Activated naive CD8-positive, alpha-beta T cell (primary cell): Measurements from ENCODE around the gene VWA3A.
A peak's percentile ranks its signal among the peaks of the same experiment; 100 is the strongest.
"Not testable (repeated sequence)": the region's sequence is repeated elsewhere in the genome, so short reads cannot be mapped to it uniquely, and the experiment has no call there.

ENCODE experiments used
- H3K27ac Mint-ChIP-seq: one replicate; pipeline ENCODE4 v1.8.0; 2021; ENCODE audit warnings: mixed read lengths
- H3K27me3 Mint-ChIP-seq: one replicate; pipeline ENCODE4 v1.8.0; 2021; ENCODE audit warnings: mixed read lengths
- H3K36me3 Mint-ChIP-seq: one replicate; pipeline ENCODE4 v1.8.0; 2021; ENCODE audit warnings: mixed read lengths
- H3K4me1 Mint-ChIP-seq: one replicate; pipeline ENCODE4 v1.8.0; 2021; ENCODE audit warnings: low read depth, mixed read lengths
- H3K4me3 Mint-ChIP-seq: one replicate; pipeline ENCODE4 v1.8.0; 2021; ENCODE audit warnings: mild to moderate bottlenecking, mixed read lengths
- H3K9me3 Mint-ChIP-seq: one replicate; pipeline ENCODE4 v1.8.0; 2021; ENCODE audit warnings: low read depth, mixed read lengths

The VWA3A gene

DNA sequence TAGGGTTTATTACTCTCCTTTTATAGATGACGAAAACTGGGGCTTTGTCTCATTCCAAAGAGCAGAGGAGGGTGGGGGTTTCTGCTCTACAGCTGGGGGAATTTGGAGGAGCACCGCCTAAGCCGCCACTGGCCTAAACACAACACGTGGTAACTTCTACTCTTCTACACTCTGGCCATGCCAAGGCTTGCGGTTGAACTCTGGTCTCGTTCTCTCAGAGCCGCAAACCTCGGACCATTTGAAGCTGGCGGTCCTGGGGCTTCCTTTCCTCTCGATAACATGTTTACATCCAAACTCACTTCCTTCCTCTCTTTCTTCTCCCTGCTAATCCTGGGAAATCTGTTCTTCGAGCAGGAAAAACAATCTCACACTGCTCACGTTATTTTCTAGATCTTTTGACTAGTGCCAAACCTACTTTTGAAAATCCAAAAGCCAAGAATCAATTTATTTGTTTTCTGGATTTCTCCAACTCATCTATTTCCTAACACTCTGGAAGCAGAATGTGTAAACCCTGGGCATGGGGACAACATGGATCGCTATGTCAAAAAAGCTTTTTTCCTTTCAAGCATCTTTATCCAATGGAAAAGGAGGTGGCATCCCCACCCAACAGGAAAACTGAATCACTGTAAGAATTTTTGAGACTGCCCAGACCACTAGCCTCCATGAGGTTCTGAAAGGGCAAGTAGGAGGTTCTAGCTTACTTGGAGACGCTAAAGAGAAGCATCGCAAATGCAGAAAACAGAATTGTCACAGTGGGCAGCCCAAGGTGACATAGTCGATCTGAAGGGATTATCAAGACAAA, 100.1 kb downstream of the VWA3A start:
- H3K27ac Mint-ChIP-seq: peak overlapping the region; percentile 99
- H3K9me3 Mint-ChIP-seq: peaks cover 8% of the 10 kb centered on the region
- peaks cover 66% of the 10 kb centered on the region for H3K4me1 Mint-ChIP-seq
- H3K27me3 Mint-ChIP-seq: no peaks in the 10 kb centered on the region
- peak overlapping the region; percentile 94 for H3K4me3 Mint-ChIP-seq
- H3K36me3 Mint-ChIP-seq: peaks cover 6% of the 10 kb centered on the region

DNA sequence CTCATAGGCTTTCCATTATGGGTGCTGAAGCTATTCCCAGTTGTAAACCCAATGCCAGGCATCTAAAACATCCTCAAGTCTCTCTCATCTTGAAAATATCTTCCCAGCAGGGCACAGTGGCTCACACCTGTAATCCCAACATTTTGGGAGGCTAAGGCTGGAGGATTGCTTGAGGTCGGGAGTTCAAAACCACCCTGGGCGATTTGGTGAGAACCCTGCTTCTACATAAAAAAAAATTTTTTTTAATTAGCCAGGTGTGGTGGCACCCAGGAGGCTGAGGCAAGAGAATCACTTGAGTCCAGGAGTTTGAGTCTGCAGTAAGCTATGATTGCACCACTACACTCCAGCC, 100.7 kb downstream of the VWA3A start:
- peak overlapping the region; percentile 99 for H3K27ac Mint-ChIP-seq
- peaks cover 6% of the 10 kb centered on the region for H3K36me3 Mint-ChIP-seq
- peaks cover 65% of the 10 kb centered on the region for H3K4me1 Mint-ChIP-seq
- peak overlapping the region; percentile 94 for H3K4me3 Mint-ChIP-seq
- no peaks in the 10 kb centered on the region for H3K27me3 Mint-ChIP-seq
- peaks cover 8% of the 10 kb centered on the region for H3K9me3 Mint-ChIP-seq

DNA sequence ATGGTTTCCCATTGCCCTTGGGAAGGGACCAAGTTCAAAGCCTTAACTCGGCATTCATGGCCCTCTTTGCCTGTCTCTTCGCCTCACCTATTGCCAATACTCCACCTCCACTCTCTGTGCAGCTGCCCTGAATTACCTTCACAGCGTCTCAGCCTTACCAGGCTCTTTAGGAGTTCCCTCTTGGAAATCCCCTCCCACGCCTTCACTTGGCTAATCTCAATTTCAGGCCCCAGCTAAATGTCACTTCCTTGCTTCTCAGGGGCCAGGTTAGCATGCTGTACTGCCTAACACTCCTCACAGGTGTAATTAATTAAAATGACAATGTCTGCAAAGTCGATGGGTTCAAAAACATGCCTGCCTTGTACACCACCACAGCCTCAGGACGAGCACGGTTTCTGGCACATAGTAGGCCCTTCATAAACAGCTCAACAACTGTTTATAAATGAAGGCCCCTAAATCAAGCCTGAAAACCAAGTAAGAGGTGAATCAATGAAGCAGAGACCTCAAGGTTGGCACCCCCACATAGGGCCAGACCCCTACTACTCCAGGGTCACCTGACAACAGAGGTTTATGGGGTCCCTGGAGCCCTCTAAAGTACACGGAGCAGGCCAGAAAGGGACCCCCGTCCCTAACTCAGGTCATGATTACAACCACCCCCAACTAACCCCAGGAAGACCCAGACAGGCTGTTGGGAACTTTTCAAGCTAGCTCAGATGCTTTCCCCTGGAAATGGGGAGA, 102.5 kb downstream of the VWA3A start:
- H3K27ac Mint-ChIP-seq: peak overlapping the region; percentile 94
- H3K4me1 Mint-ChIP-seq: peaks cover 52% of the 10 kb centered on the region
- no peaks in the 10 kb centered on the region for H3K27me3 Mint-ChIP-seq
- H3K4me3 Mint-ChIP-seq: peak overlapping the region; percentile 86
- H3K36me3 Mint-ChIP-seq: peaks cover 6% of the 10 kb centered on the region
- peaks cover 8% of the 10 kb centered on the region for H3K9me3 Mint-ChIP-seq

DNA sequence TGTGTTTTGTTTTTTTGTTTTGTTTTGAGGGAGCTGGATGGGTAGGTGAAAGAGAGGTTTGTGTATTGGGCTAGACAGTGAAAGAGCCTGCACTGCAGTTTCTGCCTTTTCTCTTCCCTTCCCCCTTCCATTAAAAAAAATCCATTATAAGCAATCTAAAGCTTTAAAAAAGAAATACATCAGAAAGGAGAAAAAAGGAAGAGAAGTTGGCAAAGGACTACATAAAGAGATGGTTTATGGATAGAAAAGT, 103.0 kb downstream of the VWA3A start:
- no peaks in the 10 kb centered on the region for H3K27me3 Mint-ChIP-seq
- H3K9me3 Mint-ChIP-seq: peaks cover 8% of the 10 kb centered on the region
- H3K4me3 Mint-ChIP-seq: peak overlapping the region; percentile 86
- peak overlapping the region; percentile 94 for H3K27ac Mint-ChIP-seq
- peaks cover 6% of the 10 kb centered on the region for H3K36me3 Mint-ChIP-seq
- H3K4me1 Mint-ChIP-seq: peaks cover 51% of the 10 kb centered on the region

DNA sequence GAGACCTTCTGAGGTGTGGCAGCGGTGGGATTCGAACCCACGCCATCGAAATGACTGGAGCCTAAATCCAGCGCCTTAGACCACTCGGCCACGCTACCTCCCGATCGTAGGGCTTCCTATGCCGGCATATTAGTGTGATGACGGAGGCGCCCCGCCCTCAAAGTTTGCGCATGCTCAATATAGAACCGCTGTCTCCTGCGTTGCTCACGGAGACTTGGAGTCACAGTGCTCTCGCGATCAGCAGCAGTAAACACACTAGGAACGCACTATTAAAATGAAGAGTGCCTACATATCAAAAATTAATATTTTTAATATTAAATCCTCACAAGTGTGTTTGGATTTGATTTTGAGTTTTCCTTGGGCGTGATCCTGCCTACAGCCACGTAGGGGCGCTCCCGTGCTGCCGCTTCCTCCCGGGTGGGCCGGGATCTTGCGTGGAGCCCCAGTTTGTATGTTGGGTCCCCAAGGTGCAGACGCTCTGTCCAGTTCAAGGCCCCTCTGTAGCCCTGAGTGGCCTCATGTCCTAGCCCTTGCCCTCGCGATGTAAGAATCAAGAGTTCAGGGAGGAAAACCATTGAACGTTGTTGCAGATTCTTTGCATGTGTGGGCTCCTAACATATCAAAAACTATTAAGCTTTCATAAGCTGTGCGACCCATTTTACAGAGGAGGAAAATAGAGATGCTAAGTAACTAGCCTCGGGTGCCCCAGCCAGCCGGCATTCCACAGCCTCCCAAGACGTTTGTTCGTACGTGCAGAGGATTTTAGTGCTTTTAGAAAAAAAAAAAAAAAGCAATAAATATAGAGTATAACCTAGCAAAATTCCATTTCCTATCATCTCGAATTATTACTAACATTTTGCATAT, 103.6 kb downstream of the VWA3A start:
- H3K27ac Mint-ChIP-seq: peak overlapping the region; percentile 94
- H3K4me3 Mint-ChIP-seq: peak overlapping the region; percentile 86
- H3K4me1 Mint-ChIP-seq: peaks cover 51% of the 10 kb centered on the region
- no peaks in the 10 kb centered on the region for H3K27me3 Mint-ChIP-seq
- peaks cover 6% of the 10 kb centered on the region for H3K36me3 Mint-ChIP-seq
- peaks cover 8% of the 10 kb centered on the region for H3K9me3 Mint-ChIP-seq

DNA sequence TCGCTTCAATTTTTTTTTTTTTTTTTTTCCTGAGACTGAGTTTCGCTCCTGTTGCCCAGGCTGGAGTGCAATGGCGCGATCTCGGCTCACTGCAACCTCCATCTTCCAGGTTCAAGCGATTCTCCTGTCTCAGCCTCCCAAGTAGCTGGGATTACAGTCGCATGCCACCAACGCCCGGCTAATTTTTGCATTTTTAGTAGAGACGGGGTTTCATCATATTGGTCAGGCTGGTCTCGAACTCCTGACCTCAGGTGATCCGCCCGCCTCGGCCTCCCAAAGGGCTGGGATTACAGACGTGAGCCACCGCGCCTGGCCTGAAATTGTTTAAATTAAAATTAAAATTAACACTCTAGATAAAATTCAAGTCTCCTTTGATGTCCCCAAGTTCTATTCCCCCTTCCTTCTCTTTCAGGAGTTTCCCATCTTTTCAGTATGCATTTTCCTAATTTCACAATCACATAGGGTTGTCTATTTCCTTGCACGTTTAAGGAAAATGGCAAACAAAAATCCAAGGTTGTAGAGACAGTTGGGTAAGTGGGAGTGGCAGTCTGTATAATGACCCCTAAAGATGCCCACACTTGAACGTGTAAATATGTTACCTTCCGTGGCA, 104.3 kb downstream of the VWA3A start:
- peak overlapping the region; percentile 86 for H3K4me3 Mint-ChIP-seq
- H3K27ac Mint-ChIP-seq, H3K36me3 Mint-ChIP-seq, H3K27me3 Mint-ChIP-seq, H3K9me3 Mint-ChIP-seq: not testable (repeated sequence)
- H3K4me1 Mint-ChIP-seq: peaks cover 48% of the 10 kb centered on the region

DNA sequence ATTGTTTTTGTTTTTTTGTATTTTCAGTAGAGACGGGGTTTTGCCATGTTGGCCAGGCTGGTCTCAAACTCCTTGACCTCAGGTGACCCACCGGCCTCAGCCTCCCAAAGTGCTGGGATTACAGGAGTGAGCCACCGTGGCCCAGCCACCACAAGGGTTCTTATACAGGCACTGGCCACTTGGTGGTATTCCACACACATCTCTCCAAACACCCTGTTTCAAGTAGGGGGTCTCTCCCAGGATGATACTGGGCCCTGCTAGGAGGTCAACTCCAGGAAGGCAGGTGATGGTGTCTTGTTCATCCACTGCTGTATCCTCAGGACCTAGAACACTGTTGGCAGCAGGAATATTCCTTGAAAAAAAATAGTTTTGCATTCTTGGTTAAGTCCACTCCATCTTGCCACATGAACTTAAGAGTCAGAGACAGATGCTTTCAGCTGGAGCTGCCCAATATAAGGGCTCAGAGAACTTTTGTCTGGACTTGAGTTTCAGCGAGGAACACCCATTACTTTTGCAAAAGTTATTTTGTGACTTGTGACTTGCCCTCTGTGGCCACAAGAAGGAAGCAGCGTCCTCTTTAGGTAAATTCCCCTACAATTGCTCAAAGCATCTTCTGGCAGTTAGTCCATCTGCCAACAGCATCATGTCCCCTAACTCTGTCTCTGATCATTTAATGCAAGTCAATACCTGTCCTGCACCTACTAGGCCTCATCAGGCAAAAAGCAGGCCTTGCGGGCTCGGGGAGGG, 106.4 kb downstream of the VWA3A start:
- no peaks in the 10 kb centered on the region for H3K27me3 Mint-ChIP-seq
- H3K4me1 Mint-ChIP-seq: peaks cover 30% of the 10 kb centered on the region
- H3K27ac Mint-ChIP-seq: no peak overlapping the region
- H3K9me3 Mint-ChIP-seq: peaks cover 4% of the 10 kb centered on the region
- H3K4me3 Mint-ChIP-seq: no peak overlapping the region
- H3K36me3 Mint-ChIP-seq: peaks cover 2% of the 10 kb centered on the region

DNA sequence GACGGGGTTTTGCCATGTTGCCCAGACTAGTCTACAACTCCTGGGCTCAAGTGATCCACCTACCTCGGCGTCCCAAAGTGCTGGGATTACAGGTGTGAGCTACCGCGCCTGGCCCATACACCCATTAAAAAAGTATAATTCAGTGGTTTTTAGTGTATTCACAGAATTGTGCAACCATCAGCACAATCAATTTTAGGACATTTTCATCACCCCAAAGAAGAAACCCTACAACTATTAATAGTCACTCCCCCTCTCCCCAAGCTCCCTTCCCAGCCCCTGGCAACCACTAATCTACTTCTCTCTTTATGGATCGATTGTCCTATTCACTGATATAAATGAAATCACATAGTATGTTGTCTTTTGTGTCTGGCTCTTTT, 109.9 kb downstream of the VWA3A start:
- H3K36me3 Mint-ChIP-seq: no peaks in the 10 kb centered on the region
- H3K4me1 Mint-ChIP-seq: peaks cover 15% of the 10 kb centered on the region
- H3K27me3 Mint-ChIP-seq: no peaks in the 10 kb centered on the region
- no peaks in the 10 kb centered on the region for H3K9me3 Mint-ChIP-seq
- H3K4me3 Mint-ChIP-seq: no peak overlapping the region
- no peak overlapping the region for H3K27ac Mint-ChIP-seq

DNA sequence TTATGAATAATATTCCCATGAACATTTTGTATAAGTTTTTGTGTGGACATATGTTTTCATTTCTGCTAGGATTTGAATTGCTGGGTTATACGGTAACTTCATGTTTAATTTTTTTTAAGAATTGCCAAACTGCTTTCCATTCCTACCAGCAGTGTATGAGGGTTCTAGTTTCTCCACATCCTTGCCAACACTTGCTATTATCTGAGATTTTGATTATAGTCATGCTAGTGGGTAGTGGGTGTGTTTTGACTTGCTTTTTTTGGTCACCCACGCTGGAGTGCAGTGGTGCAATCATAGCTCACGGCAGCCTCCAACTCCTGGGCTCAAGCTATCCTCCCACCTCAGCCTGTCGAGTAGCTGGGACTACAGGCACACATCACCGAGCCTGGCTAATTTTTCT, 110.8 kb downstream of the VWA3A start:
- Mint-ChIP-seq H3K27ac (no peak overlapping the region), H3K4me1 (peaks cover 24% of the 10 kb centered on the region), H3K27me3 (no peaks in the 10 kb centered on the region), H3K9me3 (no peaks in the 10 kb centered on the region), H3K36me3 (no peaks in the 10 kb centered on the region), H3K4me3 (no peak overlapping the region)

DNA sequence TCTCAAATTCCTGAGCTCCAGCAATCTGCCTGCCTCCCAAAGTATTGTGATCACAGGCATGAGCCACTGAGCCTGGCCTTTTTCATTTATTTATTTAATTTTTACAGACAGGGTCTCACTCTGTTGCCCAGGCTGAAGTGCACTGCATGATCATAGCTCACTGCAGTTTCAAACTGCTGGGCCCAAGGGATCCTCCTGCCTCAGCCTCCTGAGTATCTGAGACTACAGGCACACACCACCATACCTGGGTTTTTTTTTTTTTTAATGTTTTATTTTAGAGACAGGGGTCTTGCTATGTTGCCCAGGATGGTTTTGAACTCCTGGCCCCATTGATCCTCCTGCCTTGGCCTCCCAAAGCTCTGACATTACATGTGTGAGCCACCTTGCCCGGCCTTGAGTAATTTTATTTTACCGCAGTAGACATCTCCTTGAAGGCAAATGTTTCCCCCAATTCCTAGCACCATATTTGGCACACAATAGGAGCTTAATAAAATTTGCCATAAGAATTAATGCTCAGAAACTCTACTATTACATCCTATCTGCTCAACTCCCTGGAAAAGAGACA, 111.8 kb downstream of the VWA3A start:
- no peaks in the 10 kb centered on the region for H3K36me3 Mint-ChIP-seq
- H3K4me1 Mint-ChIP-seq: peaks cover 26% of the 10 kb centered on the region
- H3K27ac Mint-ChIP-seq: no peak overlapping the region
- no peaks in the 10 kb centered on the region for H3K9me3 Mint-ChIP-seq
- no peaks in the 10 kb centered on the region for H3K27me3 Mint-ChIP-seq
- H3K4me3 Mint-ChIP-seq: peak overlapping the region; percentile 7

DNA sequence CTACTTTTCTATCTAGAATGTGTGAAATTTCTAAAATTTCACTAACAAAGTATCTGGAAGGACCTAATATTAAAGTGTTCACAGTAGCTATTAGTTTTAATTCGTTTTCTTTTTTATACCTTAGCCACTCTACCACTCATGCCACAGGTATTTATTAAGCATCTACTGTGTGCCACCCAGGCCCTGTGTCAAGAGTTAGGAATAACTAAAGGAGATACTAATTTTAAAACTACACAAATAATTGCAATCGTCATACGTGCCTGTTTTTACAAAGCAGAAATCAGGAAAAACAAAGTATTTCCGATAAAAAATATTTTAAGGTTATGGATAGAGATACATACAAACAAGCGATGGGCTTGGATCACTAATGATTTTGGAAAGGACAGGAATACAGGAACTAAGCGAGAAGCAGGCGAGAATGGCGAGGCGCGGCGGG, 113.3 kb downstream of the VWA3A start:
- H3K4me3 Mint-ChIP-seq: peak overlapping the region; percentile 98
- no peaks in the 10 kb centered on the region for H3K27me3 Mint-ChIP-seq
- peaks cover 2% of the 10 kb centered on the region for H3K36me3 Mint-ChIP-seq
- peak overlapping the region; percentile 87 for H3K27ac Mint-ChIP-seq
- peaks cover 36% of the 10 kb centered on the region for H3K4me1 Mint-ChIP-seq
- H3K9me3 Mint-ChIP-seq: no peaks in the 10 kb centered on the region

DNA sequence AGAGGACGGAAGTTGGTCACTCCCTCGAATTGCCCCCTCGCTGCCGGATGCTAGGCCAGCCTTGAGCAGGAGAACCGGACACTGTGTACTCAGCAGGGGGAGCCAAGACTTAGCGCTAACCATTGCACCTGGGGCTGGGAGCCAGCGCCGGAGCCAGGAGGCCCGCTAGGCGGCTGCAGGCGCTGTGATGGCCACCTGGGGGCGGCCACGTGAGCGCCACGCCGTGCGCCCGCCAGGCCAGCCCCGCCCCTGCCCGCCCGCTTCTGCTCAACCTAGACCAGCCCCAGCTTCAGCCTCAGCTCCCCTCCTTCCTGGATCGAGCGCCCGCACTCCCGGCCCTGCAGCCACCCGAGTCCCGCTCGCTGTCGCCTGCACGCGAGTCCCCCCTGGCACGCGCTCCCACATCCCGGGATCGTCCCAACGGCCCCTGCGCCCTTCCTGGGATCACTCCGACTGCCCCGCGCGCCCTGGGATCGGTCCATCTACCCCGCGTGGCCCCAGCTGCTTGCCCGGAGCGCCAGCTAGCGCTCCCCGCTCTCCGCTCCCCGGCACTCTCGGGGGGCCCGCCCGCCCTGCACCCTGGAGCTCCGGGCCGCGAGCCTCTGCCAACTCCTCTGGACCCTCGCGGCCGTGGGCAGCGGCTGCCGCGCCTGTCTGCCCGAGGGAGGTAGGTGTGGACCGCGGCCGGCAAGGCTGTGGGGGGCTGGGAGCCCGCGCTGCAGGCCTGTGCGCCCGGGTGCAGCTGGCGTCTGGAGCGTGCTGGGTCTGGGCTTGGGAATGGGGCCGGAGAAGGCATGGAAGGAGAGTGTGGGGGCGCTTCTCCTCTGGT, 113.9 kb downstream of the VWA3A start, which contains the start of gene EEF2K:
TSS of gene EEF2K (plus strand) at position 266 of the 829 bp plus-strand sequence. CDS start 19,452 bp downstream, outside the sequence.
- Mint-ChIP-seq H3K9me3 (no peaks in the 10 kb centered on the region), H3K36me3 (peaks cover 3% of the 10 kb centered on the region), H3K27me3 (no peaks in the 10 kb centered on the region), H3K4me3 (peak within 1 kb of the TSS; percentile 98), H3K4me1 (peaks cover 41% of the 10 kb centered on the region), H3K27ac (peak within 1 kb of the TSS; percentile 95)
